Stimulated activated naive CD4-positive, alpha-beta T cell (primary cell): ENCODE measurements around the gene RAB10.
"Not testable (repeated sequence)": the region's sequence is repeated elsewhere in the genome, so short reads cannot be mapped to it uniquely, and the experiment has no call there.

ENCODE experiments used
- DNase-seq, 6 experiments: peaks; one replicate each; lab custom pipeline; 2025; lab: John Stamatoyannopoulos, UW

The RAB10 gene

DNA sequence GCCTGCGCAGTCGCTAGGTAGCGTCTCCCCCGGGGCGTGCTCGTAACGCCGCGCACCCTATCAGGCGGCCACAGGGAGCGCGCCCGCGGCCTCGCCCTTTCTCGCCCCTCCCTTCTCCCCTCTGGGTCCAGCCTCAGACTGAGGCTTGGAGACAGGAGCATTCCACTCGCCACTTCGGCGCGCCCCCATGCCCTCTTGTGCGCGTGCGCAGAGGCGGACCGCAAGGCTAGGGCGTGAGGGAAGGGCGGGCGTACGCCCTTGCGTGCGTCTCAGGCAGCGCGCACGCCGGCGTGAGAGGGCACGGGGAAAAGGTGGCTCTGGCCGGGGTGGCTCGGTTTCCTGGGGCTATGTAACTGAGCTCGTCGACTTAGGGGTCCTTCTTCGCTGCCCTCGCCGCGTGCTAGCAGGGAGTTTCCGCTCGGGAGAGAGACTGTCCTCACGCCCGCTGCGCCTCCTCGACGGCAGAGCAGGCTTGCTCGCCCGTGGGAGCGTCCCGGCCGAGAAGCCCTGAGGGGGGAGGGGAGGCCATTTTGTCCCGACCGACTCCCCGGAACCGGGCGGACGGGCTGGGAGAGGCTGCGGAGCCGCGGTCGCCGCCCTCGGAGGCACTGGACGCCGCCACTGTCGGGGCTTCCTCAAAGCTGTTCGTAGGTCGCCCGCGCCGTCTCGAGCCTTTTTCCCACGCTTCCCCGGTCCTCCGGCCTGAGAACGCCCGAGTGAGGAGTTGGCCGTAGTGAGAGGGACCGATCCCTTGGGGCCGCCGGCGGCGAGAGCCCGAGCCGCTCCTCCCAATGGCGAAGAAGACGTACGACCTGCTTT, at the start of gene RAB10:
TSS of gene RAB10 (plus strand) at position 267 of the 819 bp plus-strand sequence. CDS start at position 792, 525 bp downstream.
- DNase-seq, result peak; percentile 96 to 99 (median 98)

- no peak for DNase-seq
These were observed 45.8 kb upstream of the RAB10 start for GRCh38 chr2:25988134-25988533.

- no peak for DNase-seq
These were observed 44.7 kb upstream of the RAB10 start for GRCh38 chr2:25989154-25989553.

- DNase-seq, result no peak
These were observed 41.9 kb upstream of the RAB10 start for GRCh38 chr2:25991965-25992364.

GRCh38 chr2:25992556-25992955, 41.3 kb upstream of the RAB10 start:
- no peak for DNase-seq

DNA sequence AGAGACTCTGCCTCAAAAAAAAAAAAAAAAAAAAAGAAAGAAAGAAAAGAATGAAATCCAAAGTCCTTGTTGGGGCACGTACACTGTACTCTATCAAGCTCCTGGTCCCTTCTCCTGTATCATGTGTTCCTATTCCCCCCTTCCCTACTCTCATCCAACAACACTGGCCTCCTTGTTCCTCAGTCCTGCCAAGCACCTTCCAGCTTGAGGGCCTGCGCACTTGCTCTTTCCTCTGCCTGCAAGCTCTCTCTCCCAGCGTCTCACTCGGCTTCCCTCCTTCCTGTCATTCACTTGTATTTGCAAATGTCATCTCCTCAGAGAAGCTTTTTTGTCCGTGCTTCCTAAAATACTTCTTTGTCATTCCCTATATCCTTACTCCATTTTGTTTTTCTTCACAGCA, 40.8 kb upstream of the RAB10 start:
- no peak for DNase-seq

DNA sequence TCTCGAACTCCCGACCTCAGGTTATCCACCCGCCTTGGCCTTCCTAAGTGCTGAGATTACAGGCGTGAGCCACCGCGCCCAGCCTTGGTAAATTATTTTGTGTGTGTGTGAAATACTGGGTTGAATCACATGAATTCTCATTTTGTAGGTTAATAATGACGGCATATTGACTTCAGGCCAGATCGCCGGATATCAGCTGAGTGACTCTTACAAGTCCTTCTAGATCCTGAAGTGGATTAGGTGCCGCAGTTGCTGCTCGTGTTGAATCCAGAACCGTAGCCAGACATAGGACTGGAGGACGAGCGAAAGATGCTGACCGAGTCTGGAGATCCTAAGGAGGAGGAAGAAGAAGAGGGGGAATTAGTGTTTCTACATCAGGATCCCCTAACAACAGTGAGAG, 39.4 kb upstream of the RAB10 start:
- no peak for DNase-seq

GRCh38 chr2:25996844-25997243, 37.0 kb upstream of the RAB10 start:
- DNase-seq, result no peak

GRCh38 chr2:25998816-25999383, 35.0 kb upstream of the RAB10 start:
- DNase-seq, result not testable (repeated sequence)

DNA sequence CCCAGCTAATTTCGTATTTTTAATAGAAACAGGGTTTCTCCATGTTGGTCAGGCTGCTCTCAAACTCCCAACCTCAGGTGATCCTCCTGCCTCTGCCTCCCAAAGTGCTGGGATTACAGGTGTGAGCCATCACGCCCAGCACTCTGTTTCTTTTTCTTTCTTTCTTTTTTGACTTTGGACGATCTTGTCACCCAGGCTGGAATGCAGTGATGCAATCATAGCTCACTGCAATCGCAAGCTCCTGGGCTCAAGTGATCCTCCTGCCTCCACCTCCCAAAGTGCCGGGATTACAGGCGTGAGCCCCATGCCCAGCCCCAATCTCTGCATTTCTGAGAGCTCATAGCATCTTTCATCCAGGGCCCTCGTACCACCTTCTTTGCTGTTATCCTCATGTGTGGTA, 34.5 kb upstream of the RAB10 start:
- not testable (repeated sequence) for DNase-seq

DNA sequence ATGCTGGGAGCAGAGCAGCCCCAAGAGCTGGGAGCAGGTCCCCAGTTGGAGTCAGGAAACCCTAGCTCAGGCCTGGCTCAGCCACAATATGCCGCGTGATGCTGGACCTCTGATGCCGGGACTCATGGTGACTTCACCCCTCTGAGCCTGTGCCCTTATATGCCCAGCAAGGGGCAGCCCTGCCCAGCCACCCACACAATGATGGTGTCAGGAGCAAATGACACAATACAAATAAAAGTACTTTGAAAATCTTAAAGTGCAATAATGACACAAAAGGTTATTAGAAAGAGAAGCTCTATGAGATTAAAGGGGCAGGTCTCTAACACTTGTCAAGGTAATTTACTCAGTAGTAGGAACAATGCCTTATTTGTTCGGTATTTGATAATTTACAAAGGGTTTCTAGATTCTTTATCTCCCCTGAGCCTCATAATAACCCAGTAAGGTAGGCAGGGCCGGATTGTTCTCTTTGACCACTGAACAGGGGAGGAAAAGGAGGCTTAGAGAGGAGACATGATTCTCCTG, 33.3 kb upstream of the RAB10 start:
- DNase-seq, result no peak

DNA sequence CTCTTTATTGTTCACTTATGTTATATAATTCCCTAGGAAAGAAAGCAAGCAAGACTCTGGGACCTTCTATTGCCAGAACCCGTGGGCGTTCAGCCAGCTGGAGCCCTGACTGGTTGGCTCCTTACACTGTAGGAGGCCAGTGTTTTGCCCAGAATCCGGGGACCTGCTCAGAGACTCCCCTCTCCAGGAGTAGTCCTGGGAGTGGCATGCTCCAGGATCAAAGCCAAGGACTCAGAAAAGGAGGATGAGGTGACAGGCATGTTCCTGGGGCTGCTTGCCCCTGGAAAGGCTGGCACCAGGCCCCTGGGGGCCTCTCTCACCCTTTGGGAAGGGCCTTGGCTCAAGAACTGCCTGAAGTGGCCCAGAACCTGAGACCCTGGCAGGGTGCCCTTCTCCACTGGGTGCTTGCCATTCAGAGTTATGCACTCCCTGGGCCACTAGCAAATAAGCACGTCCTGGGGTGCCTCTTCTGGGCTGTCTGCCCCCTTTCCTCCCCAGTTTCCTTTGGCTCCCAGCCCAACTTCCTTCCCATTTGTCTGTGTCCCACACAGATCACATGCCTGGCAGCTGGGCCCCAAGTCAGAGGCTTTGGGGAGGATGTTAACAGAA, 32.0 kb upstream of the RAB10 start:
- no peak for DNase-seq

- DNase-seq, result no peak
These were observed 31.1 kb upstream of the RAB10 start for GRCh38 chr2:26002632-26003310.

DNA sequence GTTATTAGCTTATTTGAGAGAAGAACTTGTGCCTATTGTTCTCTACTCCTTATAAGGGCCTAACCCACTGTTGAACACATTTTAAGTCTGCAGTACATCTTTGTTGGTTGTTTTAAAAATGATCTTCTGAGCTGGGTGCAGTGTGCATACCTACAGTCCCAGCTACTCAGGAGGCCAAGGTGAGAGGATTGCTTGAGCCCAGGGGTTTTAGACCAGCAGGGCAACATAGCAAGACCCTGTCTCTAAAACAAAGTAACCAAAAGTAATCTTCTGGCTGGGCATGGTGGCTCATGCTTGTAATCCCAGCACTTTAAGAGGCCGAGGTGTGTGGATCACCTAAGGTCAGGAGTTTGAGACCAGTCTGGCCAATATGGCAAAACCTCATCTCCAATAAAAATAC, 25.8 kb upstream of the RAB10 start:
- DNase-seq, result no peak

- no peak for DNase-seq
These were observed 24.9 kb upstream of the RAB10 start for GRCh38 chr2:26008851-26009566.

GRCh38 chr2:26009567-26009963, 24.3 kb upstream of the RAB10 start:
- no peak for DNase-seq

- DNase-seq, result no peak
These were observed 22.9 kb upstream of the RAB10 start for GRCh38 chr2:26010943-26011342.

GRCh38 chr2:26011609-26011989, 22.3 kb upstream of the RAB10 start:
- no peak for DNase-seq

DNA sequence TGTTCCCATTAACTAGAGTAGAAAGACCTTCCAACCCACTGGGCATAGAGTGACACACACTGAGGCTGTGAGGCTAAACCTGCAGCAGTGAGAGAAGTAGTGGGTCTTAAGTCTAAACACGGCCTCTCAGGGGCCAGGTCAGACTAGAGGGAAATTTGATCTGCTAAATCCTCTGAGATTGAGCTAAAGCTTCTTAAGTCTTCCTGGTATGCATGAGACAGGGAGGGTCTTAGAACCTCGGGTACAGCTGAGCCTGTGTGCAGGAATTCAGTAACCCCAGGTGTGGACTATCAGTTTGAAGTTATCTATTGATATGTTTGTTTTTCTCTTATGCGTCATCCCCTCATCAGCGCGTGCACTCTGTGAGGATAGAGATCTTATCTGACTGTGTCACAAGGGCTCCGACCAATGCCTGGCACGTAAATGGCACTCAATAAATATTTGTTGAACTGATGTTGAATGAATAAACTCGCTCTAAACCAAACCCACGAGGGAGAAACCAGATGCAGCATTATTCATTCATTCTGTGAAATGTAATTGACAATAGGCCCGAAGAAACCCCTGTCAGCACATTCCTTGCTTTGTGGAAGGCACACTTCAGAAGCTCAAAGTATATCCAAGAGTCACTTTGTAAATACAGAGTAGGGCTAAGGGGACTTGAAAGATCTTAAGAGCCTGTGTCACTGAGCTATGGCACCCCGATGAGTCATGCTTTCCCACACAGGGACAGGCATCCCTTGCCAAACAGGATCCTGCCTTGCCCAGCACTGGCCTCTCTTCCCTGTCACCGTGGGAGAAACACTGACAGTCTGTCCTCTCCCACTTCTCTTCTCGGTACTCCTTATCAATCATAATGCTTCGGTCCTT, 21.7 kb upstream of the RAB10 start:
- no peak for DNase-seq

GRCh38 chr2:26013668-26014067, 20.2 kb upstream of the RAB10 start:
- no peak for DNase-seq
